Subcutaneous adipose tissue (tissue), 4 donors: ENCODE data around the gene IFI44. TPM values are rescaled to one million over a fixed set of nuclear protein-coding genes. Genes with fewer than 3 reads are reported as not detected.

Experiments used
- CTCF ChIP-seq: fragments of 450-650 bp; IDR thresholded peaks from one replicate; pipeline ENCODE4 v1.5.1; 2016; ENCODE audit warnings: low read depth, mild to moderate bottlenecking, control low read depth, antibody characterized with exemption, moderate library complexity
- total RNA-seq, 4 donors: library from RNA; depleted of rRNA; stranded (reverse); fragments of >200 nt; gene quantifications; one replicate each; pipeline ENCODE4 v1.1.0, GENCODE V29; 2016

IFI44 gene
- total RNA-seq, 4 donors from 2014 or later = 30.2 to 57.8 (median 38.7) TPM

- TF ChIP-seq CTCF = no peak
Observed at GRCh38 chr1:78617615-78618026, 32.0 kb upstream of the IFI44 start.

GRCh38 chr1:78619032-78619431 lies 30.6 kb upstream of the IFI44 start:
- TF ChIP-seq CTCF = no peak

- no peak for TF ChIP-seq CTCF
Observed at GRCh38 chr1:78619446-78619802, 30.2 kb upstream of the IFI44 start.

- TF ChIP-seq CTCF = no peak
Observed at GRCh38 chr1:78619803-78620579, 29.6 kb upstream of the IFI44 start, which contains the start of gene IFI44L. Gene IFI44L, plus strand, starts transcription at chr1:78620448. Its CDS starts 7,468 bp downstream, at chr1:78627916.

GRCh38 chr1:78620666-78621065 lies 29.0 kb upstream of the IFI44 start:
- TF ChIP-seq CTCF = no peak

- no peak for TF ChIP-seq CTCF
Observed at GRCh38 chr1:78622548-78622947, 27.1 kb upstream of the IFI44 start.

- TF ChIP-seq CTCF = no peak
Observed at GRCh38 chr1:78624035-78624434, 25.6 kb upstream of the IFI44 start.
